HepG2 (cell line): Measurements from ENCODE around the gene DLX6. TPM values are rescaled to one million over a fixed set of nuclear protein-coding genes. Genes with fewer than 3 reads are reported as not detected.

Experiments
- ATAC-seq: fragments of 200-7000 bp; cut with Tn5 transposase; 3 replicates; pipeline ENCODE4 v1.9.1; 2020; ENCODE audit warnings: mild to moderate bottlenecking, moderate library complexity
- BruUV-seq: library from RNA; stranded (reverse); fragments of 400-500 nt; replicated peaks from 2 replicates; lab custom pipeline; 2021; lab: Mats Ljungman, UMichigan
- CTCF ChIA-PET: fragments of 300-600 bp; formaldehyde crosslinking; extraction: SDS; loops from one replicate; lab custom pipeline; 2021; ENCODE audit warnings: low total read pairs, inconsistent platforms, low intra/inter-chr PET ratio; lab: Yijun Ruan, JAX
- POLR2A ChIA-PET: fragments of 350-600 bp; sonication (Branson Sonifier 250); formaldehyde crosslinking; loops from one replicate; lab custom pipeline; 2020; ENCODE audit warnings: antibody characterized with exemption, inconsistent platforms; lab: Yijun Ruan, JAX
- DNase-seq: peaks from one replicate; pipeline ENCODE4 v3.0.0-alpha.2; 2015; ENCODE audit warnings: low spot score
- FAIRE-seq: peaks from 3 replicates; lab custom pipeline; 2011; peaks lifted over from hg19 to GRCh38; lab: Jason Lieb, UNC
- H2AFZ ChIP-seq: one replicate; pipeline ENCODE4 v1.6.1; 2011; ENCODE audit warnings: low read length, inconsistent platforms
- H3K27ac ChIP-seq: fragments of 300-600 bp; 3 replicates; pipeline ENCODE4 v1.8.0; 2011; ENCODE audit warnings: mixed run types, mild to moderate bottlenecking, mixed read lengths, low read length, inconsistent platforms; ENCODE audit not compliant: insufficient read depth; ENCODE audit errors: extremely low read length
- H3K27me3 ChIP-seq, 2 experiments: fragments of 200-600 bp in 1 of 2; 2 replicates in 1 of 2; 3 replicates in 1 of 2; pipeline versions ENCODE4 v1.6.0 to v1.8.0; 2011; ENCODE audit warnings: low read length in 2 of 2, mild to moderate bottlenecking in 2 of 2, moderate library complexity in 2 of 2, inconsistent platforms in 1 of 2; ENCODE audit not compliant: insufficient read depth in 2 of 2, control insufficient read depth in 1 of 2
- H3K36me3 ChIP-seq, 2 experiments: fragments of 200-600 bp in 1 of 2; replicated peaks in 1 of 2; 2 replicates in 1 of 2; 3 replicates in 1 of 2; pipeline versions ENCODE4 v1.5.1 to v1.8.0; 2011; ENCODE audit warnings: low read length in 2 of 2, inconsistent platforms in 1 of 2; ENCODE audit not compliant: insufficient read depth in 2 of 2, control insufficient read depth in 1 of 2
- H3K4me1 ChIP-seq: 2 replicates; pipeline ENCODE4 v1.5.1; 2012; ENCODE audit warnings: low read length, inconsistent platforms; ENCODE audit not compliant: insufficient read depth
- H3K4me2 ChIP-seq: 2 replicates; pipeline ENCODE4 v1.6.0; 2011; ENCODE audit warnings: low read depth, low read length, inconsistent platforms
- H3K4me3 ChIP-seq, 3 experiments: fragments of 200-600 bp in 1 of 3; sonication (generic), shearing (Covaris generic) in 1 of 3; replicated peaks in 1 of 3; 2 replicates each; pipeline ENCODE4 v1.5.1; 2011 to 2016; ENCODE audit warnings: low read length in 3 of 3, inconsistent platforms in 2 of 3, low read depth in 2 of 3, mild to moderate bottlenecking in 2 of 3, control low read depth in 1 of 3, mixed read lengths in 1 of 3; ENCODE audit not compliant: insufficient read depth in 1 of 3
- H3K79me2 ChIP-seq: one replicate; pipeline ENCODE4 v1.6.1; 2011; ENCODE audit warnings: low read length, inconsistent platforms; ENCODE audit not compliant: insufficient read depth
- H3K9ac ChIP-seq: 2 replicates; pipeline ENCODE4 v1.6.0; 2011; ENCODE audit warnings: mild to moderate bottlenecking, low read depth, low read length, inconsistent platforms; ENCODE audit not compliant: insufficient read depth
- H3K9me3 ChIP-seq: 2 replicates; pipeline ENCODE4 v1.5.1; 2012; ENCODE audit warnings: mild to moderate bottlenecking, low read length
- H4K20me1 ChIP-seq: 2 replicates; pipeline ENCODE4 v1.6.0; 2011; ENCODE audit warnings: inconsistent platforms, mild to moderate bottlenecking, low read length, moderate library complexity; ENCODE audit not compliant: insufficient read depth
- ADNP ChIP-seq: sonication (generic); formaldehyde crosslinking; IDR thresholded peaks from 2 replicates; pipeline ENCODE4 v1.4.0; 2020; ENCODE audit warnings: missing genetic modification reagents
- FOXK1 ChIP-seq: sonication (generic); formaldehyde crosslinking; IDR thresholded peaks from 2 replicates; pipeline ENCODE4 v1.4.0; 2020; ENCODE audit warnings: low read depth, missing genetic modification reagents, borderline replicate concordance
- IKZF4 ChIP-seq: sonication (generic); formaldehyde crosslinking; IDR thresholded peaks from 2 replicates; pipeline ENCODE4 v1.5.1; 2020; ENCODE audit warnings: borderline replicate concordance, mild to moderate bottlenecking, low read depth, missing genetic modification reagents; ENCODE audit errors: not compliant biosample characterization
- KLF13 ChIP-seq: sonication (generic); formaldehyde crosslinking; IDR thresholded peaks from 2 replicates; pipeline ENCODE4 v1.4.0; 2020; ENCODE audit warnings: mild to moderate bottlenecking, missing genetic modification reagents
- MBNL3 ChIP-seq: fragments of 250-450 bp; sonication (Bioruptor Pico); conservative IDR thresholded peaks from 2 replicates; pipeline ENCODE4 v1.8.0; 2022; ENCODE audit warnings: mild to moderate bottlenecking, inconsistent platforms
- NFE2L1 ChIP-seq: sonication (generic); formaldehyde crosslinking; IDR thresholded peaks from 2 replicates; pipeline ENCODE4 v1.4.0; 2020; ENCODE audit warnings: missing genetic modification reagents, mild to moderate bottlenecking, borderline replicate concordance
- SIX4 ChIP-seq: sonication (generic); formaldehyde crosslinking; IDR thresholded peaks from 2 replicates; pipeline ENCODE4 v1.4.0; 2020; ENCODE audit warnings: missing genetic modification reagents
- SSRP1 ChIP-seq: IDR thresholded peaks from 2 replicates; pipeline ENCODE4 v1.6.1; 2016; ENCODE audit warnings: control low read depth
- ZKSCAN5 ChIP-seq: sonication (generic); formaldehyde crosslinking; IDR thresholded peaks from 2 replicates; pipeline ENCODE4 v1.5.1; 2020; ENCODE audit warnings: mild to moderate bottlenecking, missing genetic modification reagents
- ZNF124 ChIP-seq: sonication (generic); formaldehyde crosslinking; IDR thresholded peaks from 2 replicates; pipeline ENCODE4 v1.4.0; 2020; ENCODE audit warnings: missing genetic modification reagents
- ZNF256 ChIP-seq: sonication (generic); formaldehyde crosslinking; conservative IDR thresholded peaks from 2 replicates; pipeline ENCODE4 v1.4.0; 2020; ENCODE audit warnings: missing genetic modification reagents
- ZNF543 ChIP-seq: sonication (generic); formaldehyde crosslinking; IDR thresholded peaks from 2 replicates; pipeline ENCODE4 v1.4.0; 2020; ENCODE audit warnings: mild to moderate bottlenecking, missing genetic modification reagents
- ZNF737 ChIP-seq: sonication (generic); formaldehyde crosslinking; IDR thresholded peaks from 2 replicates; pipeline ENCODE4 v1.5.0; 2020; ENCODE audit warnings: missing genetic modification reagents, mild to moderate bottlenecking, borderline replicate concordance
- ZNF878 ChIP-seq: sonication (generic); formaldehyde crosslinking; IDR thresholded peaks from 2 replicates; pipeline ENCODE4 v1.8.1; 2023; ENCODE audit warnings: mild to moderate bottlenecking, missing genetic modification reagents, moderate library complexity
- WGBS: methylation state at CpG from one replicate; pipeline ENCODE4 v1.1.6; 2017; ENCODE audit warnings: low lambda C conversion rate; 5-methylcytosine and 5-hydroxymethylcytosine counted together
- in situ Hi-C: cut with HindIII; loops from 2 replicates; pipeline ENCODE4 v1.10.0; 2017; ENCODE audit warnings: low pct_unique_long_range_greater_than_20kb; ENCODE audit not compliant: extremely low pct_ligation_motif_present
- intact Hi-C: fragments of 100-400 bp; cut with micrococcal nuclease; formaldehyde crosslinking; loops from one replicate; pipeline ENCODE4 v1.10.0; 2022; ENCODE audit not compliant: unreplicated experiment
- polyA plus RNA-seq, 8 experiments: library from polyadenylated mRNA; depleted of rRNA in 3 of 8; stranded (reverse) in 7 of 8; unstranded in 1 of 8; fragments of >200 nt; fragmentation: Illumina TruSeq in 4 of 8; extraction: Trizol in 4 of 8; gene quantifications; 2 replicates each; pipeline versions ENCODE4 v1.2.1 to v1.2.3, GENCODE V29; 2011 to 2016; ENCODE audit warnings: low read depth in 4 of 8, missing spikeins in 1 of 8, mixed read lengths in 1 of 8; ENCODE audit not compliant: insufficient read depth in 1 of 8
- total RNA-seq, 5 experiments: library from RNA; depleted of rRNA; stranded (reverse); fragments of >200 nt; fragmentation: Illumina TruSeq; extraction: Trizol; gene quantifications; 2 replicates each; pipeline ENCODE4 v1.2.3, GENCODE V29; 2016; ENCODE audit warnings: low read depth in 1 of 5
- TF ChIP-seq, protein P1 (sequence below): sonication (generic); formaldehyde crosslinking; IDR thresholded peaks from 2 replicates; pipeline ENCODE4 v1.5.0; 2020; ENCODE audit warnings: missing genetic modification reagents, mild to moderate bottlenecking, borderline replicate concordance
- TF ChIP-seq, protein P2 (sequence below): sonication (generic); formaldehyde crosslinking; IDR thresholded peaks from 2 replicates; pipeline ENCODE4 v1.4.0; 2020; ENCODE audit warnings: missing genetic modification reagents
- TF ChIP-seq, protein P3 (sequence below): sonication (generic); formaldehyde crosslinking; IDR thresholded peaks from 2 replicates; pipeline ENCODE4 v1.8.1; 2023; ENCODE audit warnings: mild to moderate bottlenecking, missing genetic modification reagents, borderline replicate concordance

DLX6 gene
- total and polyA plus RNA-seq, 2 of the 13 experiments (the other 11 are each of a cell fraction or from before 2014, with no cell fraction given), result 3.5 to 5.5 TPM

DNA sequence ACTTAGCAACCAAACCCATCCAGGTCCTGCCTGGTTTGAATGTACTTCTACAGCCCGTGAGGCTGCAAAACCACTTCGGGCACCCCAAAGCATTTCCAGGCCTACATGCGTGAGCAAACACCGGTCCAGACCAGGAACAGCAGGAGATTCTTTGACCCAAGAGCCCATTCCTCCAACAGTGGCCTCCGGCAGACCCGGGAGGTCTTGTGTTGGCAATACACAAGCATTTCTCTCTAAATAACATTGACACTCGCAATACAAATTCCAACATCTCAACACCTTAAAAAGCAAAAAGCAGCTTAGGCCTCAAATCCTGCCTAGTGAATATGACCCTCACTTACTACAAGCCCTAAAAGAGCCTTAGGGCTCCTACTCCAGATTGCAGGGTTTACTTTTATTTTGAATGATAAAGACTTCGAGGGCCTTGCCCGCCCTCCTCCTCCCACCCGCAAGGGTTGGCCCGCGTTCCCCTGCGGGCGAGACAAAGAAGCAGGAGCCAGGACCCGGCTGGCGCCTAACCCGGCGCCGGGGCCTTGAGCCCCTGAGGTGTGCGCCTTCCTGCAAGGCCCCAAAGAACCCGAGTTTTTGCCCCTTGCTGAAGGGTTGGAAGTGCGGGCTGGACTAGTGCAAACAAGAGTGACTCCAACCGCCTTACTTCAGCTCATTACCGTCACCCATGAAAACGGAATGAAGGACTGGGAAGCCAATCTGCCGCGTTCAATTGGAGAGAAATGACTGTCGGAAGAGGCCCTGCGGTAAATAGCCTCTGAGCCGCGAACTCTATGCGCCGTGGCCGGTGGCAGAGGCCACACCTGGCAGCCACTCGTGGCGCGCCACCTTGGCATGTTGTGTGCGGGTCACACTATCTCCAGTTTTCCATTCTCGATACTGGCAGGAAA lies 3.4 kb upstream of the DLX6 start:
- CTCF ChIA-PET, result no interaction called here
- no peaks in the 10 kb centered on the region for H3K9me3 ChIP-seq
- H3K4me2 ChIP-seq, result no peak overlapping the region
- DNase-seq, result no peak
- no peak for FAIRE-seq
- WGBS, result 97% methylated on average over 33 of the region's 39 CpGs
- no peak for ATAC-seq
- no peak overlapping the region for H2AFZ ChIP-seq
- H3K4me1 ChIP-seq, result peaks cover 12% of the 10 kb centered on the region
- no peak overlapping the region for H3K4me3 ChIP-seq
- BruUV-seq, result no TSS peak
- H3K27ac ChIP-seq, result no peak overlapping the region
- H3K9ac ChIP-seq, result no peak overlapping the region
- H3K79me2 ChIP-seq, result peaks cover 7% of the 10 kb centered on the region
- TF ChIP-seq ZNF543 (no peak), SIX4 (no peak), ZKSCAN5 (CRISPR knock-in tag) (no peak), NFE2L1 (no peak), ZNF737 (CRISPR knock-in tag) (no peak), FOXK1 (CRISPR knock-in tag) (no peak), ZNF878 (CRISPR knock-in tag) (no peak), ADNP (CRISPR knock-in tag) (no peak), SSRP1 (CRISPR knock-in tag) (no peak), MBNL3 (CRISPR knock-in tag) (no peak), IKZF4 (CRISPR knock-in tag) (no peak), KLF13 (no peak), ZNF256 (no peak), ZNF124 (no peak)
- TF ChIP-seq, protein P1, sequence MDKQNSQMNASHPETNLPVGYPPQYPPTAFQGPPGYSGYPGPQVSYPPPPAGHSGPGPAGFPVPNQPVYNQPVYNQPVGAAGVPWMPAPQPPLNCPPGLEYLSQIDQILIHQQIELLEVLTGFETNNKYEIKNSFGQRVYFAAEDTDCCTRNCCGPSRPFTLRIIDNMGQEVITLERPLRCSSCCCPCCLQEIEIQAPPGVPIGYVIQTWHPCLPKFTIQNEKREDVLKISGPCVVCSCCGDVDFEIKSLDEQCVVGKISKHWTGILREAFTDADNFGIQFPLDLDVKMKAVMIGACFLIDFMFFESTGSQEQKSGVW (CRISPR knock-in tag), result no peak
- TF ChIP-seq, protein P2, sequence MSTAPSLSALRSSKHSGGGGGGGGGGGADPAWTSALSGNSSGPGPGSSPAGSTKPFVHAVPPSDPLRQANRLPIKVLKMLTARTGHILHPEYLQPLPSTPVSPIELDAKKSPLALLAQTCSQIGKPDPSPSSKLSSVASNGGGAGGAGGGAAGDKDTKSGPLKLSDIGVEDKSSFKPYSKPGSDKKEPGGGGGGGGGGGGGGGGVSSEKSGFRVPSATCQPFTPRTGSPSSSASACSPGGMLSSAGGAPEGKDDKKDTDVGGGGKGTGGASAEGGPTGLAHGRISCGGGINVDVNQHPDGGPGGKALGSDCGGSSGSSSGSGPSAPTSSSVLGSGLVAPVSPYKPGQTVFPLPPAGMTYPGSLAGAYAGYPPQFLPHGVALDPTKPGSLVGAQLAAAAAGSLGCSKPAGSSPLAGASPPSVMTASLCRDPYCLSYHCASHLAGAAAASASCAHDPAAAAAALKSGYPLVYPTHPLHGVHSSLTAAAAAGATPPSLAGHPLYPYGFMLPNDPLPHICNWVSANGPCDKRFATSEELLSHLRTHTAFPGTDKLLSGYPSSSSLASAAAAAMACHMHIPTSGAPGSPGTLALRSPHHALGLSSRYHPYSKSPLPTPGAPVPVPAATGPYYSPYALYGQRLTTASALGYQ, result no peak
- TF ChIP-seq, protein P3, sequence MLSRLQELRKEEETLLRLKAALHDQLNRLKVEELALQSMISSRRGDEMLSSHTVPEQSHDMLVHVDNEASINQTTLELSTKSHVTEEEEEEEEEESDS, result no peak
- TF ChIP-seq, all 625 proteins: peak for 0
- Histone ChIP-seq H4K20me1 (no peaks in the 10 kb centered on the region), H3K27me3 (no peaks in the 10 kb centered on the region; a peak in 1 of 5 replicates), H3K36me3 (peaks cover 0 to 1% of the 10 kb centered on the region in 2 experiments; a peak in 1 of 5 replicates)
- intact Hi-C loops, result loop anchor here (10.0 kb wide), 1 partner anchor 197 kb away; no protein-coding TSS in a partner anchor
- in situ Hi-C loops, result loop anchor here (25.0 kb wide), 1 partner anchor 690 kb away; the partner anchor contains the start of gene SLC25A13
- POLR2A ChIA-PET, result interaction anchor here (0.9 kb wide), 1 partner anchor 22 kb away, joined by 3 read pairs; the partner anchor contains the start of gene DLX5
